ENCODE data around the gene ZFYVE19. TPM values are rescaled to one million over a fixed set of nuclear protein-coding genes. Genes with fewer than 3 reads are reported as not detected.

The ZFYVE19 gene
- total and polyA plus RNA-seq, 2 donors (not counting 3 experiments of a cell fraction or from before 2014, with no cell fraction given): 29.7 to 47.2 TPM

GRCh38 chr15:40852529-40852928, 45.6 kb downstream of the ZFYVE19 start:
- H3K4me1 ChIP-seq (ENCODE audit: control insufficient read depth, extremely low read depth, insufficient read depth, low read length): no peaks in the 10 kb centered on the region
- intact Hi-C loops (cut with micrococcal nuclease): no loop called here
- H3K79me2 ChIP-seq (ENCODE audit: control insufficient read depth, insufficient read depth, low read length): no peaks in the 10 kb centered on the region
- POLR2A ChIA-PET: no interaction called here
- dilution Hi-C loops (cut with MboI; ENCODE audit: extremely low pct_ligation_motif_present, low sequenced_read_pairs): no loop called here
- no peak for DNase-seq (ENCODE audit: low read depth, low spot score)
- no peaks in the 10 kb centered on the region for H3K27me3 ChIP-seq (ENCODE audit: control insufficient read depth in 2 of 2, insufficient read depth in 2 of 2, low read length in 2 of 2)
- H3K9me3 ChIP-seq (replicated peaks; ENCODE audit: control insufficient read depth, insufficient read depth, low read length): no peaks in the 10 kb centered on the region
- no TSS peak for BruUV-seq (replicated peaks)
- no peaks in the 10 kb centered on the region for H3K36me3 ChIP-seq (ENCODE audit: control insufficient read depth in 2 of 2, extremely low read depth in 1 of 2, insufficient read depth in 2 of 2, low read length in 2 of 2)
- FAIRE-seq: no peak
- H2AFZ ChIP-seq (ENCODE audit: low read depth, low read length): no peak overlapping the region
- H3K9ac ChIP-seq (replicated peaks; ENCODE audit: extremely low read depth, insufficient read depth, low read length): no peak overlapping the region
- no peak overlapping the region for H3K27ac ChIP-seq (ENCODE audit: insufficient read depth, low read depth, low read length)
- TF ChIP-seq POLR2A (IDR thresholded peaks at IDR 0.05; ENCODE audit: low read depth, low read length) (no peak), POLR2AphosphoS5 (IDR thresholded peaks at IDR 0.05; ENCODE audit: insufficient read depth, low read depth, low read length) (no peak), EZH2 (IDR thresholded peaks at IDR 0.05; ENCODE audit: borderline replicate concordance, low read depth, low read length, severe bottlenecking) (no peak), JUN (IDR thresholded peaks at IDR 0.05; ENCODE audit: borderline replicate concordance, insufficient read depth, insufficient read length, low read depth) (no peak), MYC (IDR thresholded peaks at IDR 0.05; ENCODE audit: low read depth, low read length) (no peak), MAX (IDR thresholded peaks at IDR 0.05; ENCODE audit: insufficient read depth, insufficient read length) (no peak), GATA2 (IDR thresholded peaks at IDR 0.05; ENCODE audit: insufficient read depth, insufficient read length, low read depth, low read length) (no peak), FOS (IDR thresholded peaks at IDR 0.05; ENCODE audit: borderline replicate concordance, insufficient read depth, low read length) (no peak), CTCF (IDR thresholded peaks at IDR 0.05; ENCODE audit: extremely low read depth in 1 of 2, insufficient read depth in 1 of 2, low read depth in 1 of 2, low read length in 2 of 2) (no peak)
- CTCF ChIA-PET: interaction anchor here (0.7 kb wide), 1 partner anchor 21 kb away, joined by 3 read pairs; no protein-coding TSS in a partner anchor
- no peak overlapping the region for H3K4me3 ChIP-seq (replicated peaks in 1 of 3; ENCODE audit: insufficient read depth in 1 of 3, low read depth in 1 of 3, low read length in 3 of 3)
- H4K20me1 ChIP-seq (replicated peaks; ENCODE audit: control insufficient read depth, extremely low read depth, insufficient read depth, low read length): no peaks in the 10 kb centered on the region
- H3K9me1 ChIP-seq (replicated peaks; ENCODE audit: control insufficient read depth, extremely low read depth, insufficient read depth, low read length): no peaks in the 10 kb centered on the region
- no peak overlapping the region for H3K4me2 ChIP-seq (ENCODE audit: insufficient read depth, low read length)

All from endothelial cell of umbilical vein (primary cell).